Fibroblast of lung (primary cell): ENCODE measurements around the gene CACNA2D3.

Experiments used
- EZH2 ChIP-seq: IDR thresholded peaks from 2 replicates; pipeline ENCODE4 v1.5.1; 2012; ENCODE audit warnings: low read length, control low read depth, mild to moderate bottlenecking; ENCODE audit errors: missing control alignments
- TF ChIP-seq, protein P1 (sequence below), 2 donors: IDR thresholded peaks in 1 of 2; conservative IDR thresholded peaks in 1 of 2; 1 replicate in 1 of 2; 2 replicates in 1 of 2; pipeline ENCODE4 v1.5.1; 2011 to 2012; ENCODE audit warnings: low read length in 2 of 2, control low read depth in 1 of 2, inconsistent platforms in 1 of 2, low read depth in 1 of 2, mild to moderate bottlenecking in 1 of 2

DNA sequence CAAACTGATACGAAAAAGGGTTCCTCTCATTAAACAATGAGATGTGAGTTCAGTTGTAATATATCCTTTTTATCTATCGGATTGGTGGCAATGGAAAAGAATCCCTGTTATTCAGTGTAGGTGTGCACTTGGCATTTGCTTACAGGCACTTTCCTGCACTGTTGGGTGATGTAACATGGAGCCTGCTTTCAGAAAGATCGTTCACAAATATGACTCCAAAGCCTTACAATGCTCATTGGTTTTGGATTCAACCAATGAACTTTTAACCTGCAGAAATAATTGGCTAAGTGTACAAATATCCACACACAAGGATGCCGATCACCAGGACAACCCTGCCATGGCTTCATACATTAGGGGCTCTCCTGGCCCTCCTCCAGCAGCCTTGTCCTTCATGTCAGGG lies 996.9 kb downstream of the CACNA2D3 start:
- TF ChIP-seq, protein P1, sequence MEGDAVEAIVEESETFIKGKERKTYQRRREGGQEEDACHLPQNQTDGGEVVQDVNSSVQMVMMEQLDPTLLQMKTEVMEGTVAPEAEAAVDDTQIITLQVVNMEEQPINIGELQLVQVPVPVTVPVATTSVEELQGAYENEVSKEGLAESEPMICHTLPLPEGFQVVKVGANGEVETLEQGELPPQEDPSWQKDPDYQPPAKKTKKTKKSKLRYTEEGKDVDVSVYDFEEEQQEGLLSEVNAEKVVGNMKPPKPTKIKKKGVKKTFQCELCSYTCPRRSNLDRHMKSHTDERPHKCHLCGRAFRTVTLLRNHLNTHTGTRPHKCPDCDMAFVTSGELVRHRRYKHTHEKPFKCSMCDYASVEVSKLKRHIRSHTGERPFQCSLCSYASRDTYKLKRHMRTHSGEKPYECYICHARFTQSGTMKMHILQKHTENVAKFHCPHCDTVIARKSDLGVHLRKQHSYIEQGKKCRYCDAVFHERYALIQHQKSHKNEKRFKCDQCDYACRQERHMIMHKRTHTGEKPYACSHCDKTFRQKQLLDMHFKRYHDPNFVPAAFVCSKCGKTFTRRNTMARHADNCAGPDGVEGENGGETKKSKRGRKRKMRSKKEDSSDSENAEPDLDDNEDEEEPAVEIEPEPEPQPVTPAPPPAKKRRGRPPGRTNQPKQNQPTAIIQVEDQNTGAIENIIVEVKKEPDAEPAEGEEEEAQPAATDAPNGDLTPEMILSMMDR (conservative IDR thresholded peaks at IDR 0.05 in 1 of 2, IDR thresholded peaks at IDR 0.05 in 1 of 2; ENCODE audit: low read depth in 1 of 2, low read length in 2 of 2), result no peak
- TF ChIP-seq EZH2, result no peak
